GM23338 (cell line): Measurements from ENCODE around the gene ZDHHC11B. TPM values are rescaled to one million over a fixed set of nuclear protein-coding genes. Genes with fewer than 3 reads are reported as not detected.

ENCODE experiments used
- ATAC-seq: fragments of 200-7000 bp; cut with Tn5 transposase; 3 replicates; pipeline ENCODE4 v1.9.1; 2020
- DNase-seq: peaks from one replicate; pipeline ENCODE4 v3.0.0-alpha.2; 2015; ENCODE audit warnings: low spot score
- H2AFZ ChIP-seq: fragments of 200-600 bp; sonication (generic); 2 replicates; pipeline ENCODE4 v1.8.0; 2016; ENCODE audit warnings: antibody characterized with exemption, mild to moderate bottlenecking, moderate library complexity
- H3F3A ChIP-seq: fragments of 200-600 bp; sonication (generic); replicated peaks from 2 replicates; pipeline ENCODE4 v1.8.0; 2017; ENCODE audit warnings: antibody characterized with exemption, mixed run types, low read depth
- H3K27ac ChIP-seq: fragments of 200-600 bp; sonication (generic); 2 replicates; pipeline ENCODE4 v1.6.1; 2016; ENCODE audit warnings: low read depth
- H3K27me3 ChIP-seq: fragments of 200-600 bp; sonication (generic); 2 replicates; pipeline ENCODE4 v1.8.0; 2016; ENCODE audit warnings: mild to moderate bottlenecking, mixed run types, moderate library complexity; ENCODE audit not compliant: insufficient read depth
- H3K36me3 ChIP-seq: fragments of 200-600 bp; sonication (generic); 2 replicates; pipeline ENCODE4 v1.8.0; 2016; ENCODE audit warnings: mild to moderate bottlenecking; ENCODE audit not compliant: insufficient read depth
- H3K4me1 ChIP-seq: fragments of 200-600 bp; sonication (generic); 2 replicates; pipeline ENCODE4 v1.8.0; 2016; ENCODE audit warnings: mild to moderate bottlenecking, moderate library complexity; ENCODE audit not compliant: insufficient read depth
- H3K4me2 ChIP-seq: fragments of 200-600 bp; sonication (generic); 2 replicates; pipeline ENCODE4 v1.7.1; 2017; ENCODE audit warnings: mixed run types
- H3K4me3 ChIP-seq: fragments of 200-600 bp; sonication (generic); 2 replicates; pipeline ENCODE4 v1.6.1; 2016; ENCODE audit warnings: mixed run types
- H3K79me2 ChIP-seq: fragments of 200-600 bp; sonication (generic); replicated peaks from 2 replicates; pipeline ENCODE4 v1.8.0; 2017; ENCODE audit warnings: mild to moderate bottlenecking; ENCODE audit not compliant: insufficient read depth
- H3K9me2 ChIP-seq: fragments of 200-600 bp; sonication (generic); 2 replicates; pipeline ENCODE4 v1.8.0; 2017; ENCODE audit not compliant: insufficient read depth
- H4K20me1 ChIP-seq: fragments of 200-600 bp; sonication (generic); replicated peaks from 2 replicates; pipeline ENCODE4 v1.8.0; 2017; ENCODE audit warnings: mild to moderate bottlenecking; ENCODE audit not compliant: insufficient read depth
- H3K27ac Mint-ChIP-seq: 2 replicates; pipeline ENCODE4 v1.8.0; 2020; ENCODE audit warnings: inconsistent platforms, mild to moderate bottlenecking, moderate library complexity, mixed read lengths
- H3K27me3 Mint-ChIP-seq: 3 replicates; pipeline ENCODE4 v1.8.0; 2022; ENCODE audit warnings: low read depth, mild to moderate bottlenecking, moderate library complexity, mixed read lengths, inconsistent platforms; ENCODE audit not compliant: insufficient read depth, poor library complexity
- H3K36me3 Mint-ChIP-seq: 3 replicates; pipeline ENCODE4 v1.8.0; 2021; ENCODE audit warnings: low read depth, mild to moderate bottlenecking, inconsistent platforms, moderate library complexity, mixed read lengths
- H3K4me1 Mint-ChIP-seq: 3 replicates; pipeline ENCODE4 v1.8.0; 2020; ENCODE audit warnings: mild to moderate bottlenecking, inconsistent platforms, mixed read lengths
- H3K4me3 Mint-ChIP-seq: 3 replicates; pipeline ENCODE4 v1.8.0; 2021; ENCODE audit warnings: moderate library complexity, mild to moderate bottlenecking, inconsistent platforms, mixed read lengths
- H3K9me3 Mint-ChIP-seq: 3 replicates; pipeline ENCODE4 v1.8.0; 2020; ENCODE audit warnings: moderate library complexity, mild to moderate bottlenecking, inconsistent platforms, mixed read lengths
- CREB1 ChIP-seq: fragments of 250-450 bp; sonication (Bioruptor Pico); IDR thresholded peaks from 2 replicates; pipeline ENCODE4 v1.5.0; 2020; ENCODE audit warnings: low read depth, mild to moderate bottlenecking, moderate library complexity
- CTCF ChIP-seq, 2 experiments: fragments of 200-600 bp in 1 of 2; sonication (generic) in 1 of 2; conservative IDR thresholded peaks; 2 replicates each; pipeline versions ENCODE4 v1.5.1 to v1.6.1; 2016 to 2017; ENCODE audit warnings: antibody characterized with exemption in 2 of 2, low read depth in 2 of 2, mild to moderate bottlenecking in 2 of 2, moderate library complexity in 1 of 2
- EZH2 ChIP-seq: fragments of 200-600 bp; sonication (generic); IDR thresholded peaks from one replicate; pipeline ENCODE4 v1.8.0; 2017; ENCODE audit warnings: antibody characterized with exemption, mild to moderate bottlenecking, low read depth; ENCODE audit not compliant: unreplicated experiment
- EZH2phosphoT487 ChIP-seq: fragments of 200-600 bp; sonication (generic); IDR thresholded peaks from one replicate; pipeline ENCODE4 v1.8.1; 2018; ENCODE audit warnings: antibody characterized with exemption; ENCODE audit not compliant: unreplicated experiment
- JUNB ChIP-seq: IDR thresholded peaks from one replicate; pipeline ENCODE4 v1.6.1; 2016; ENCODE audit warnings: antibody characterized with exemption; ENCODE audit not compliant: unreplicated experiment
- NANOG ChIP-seq: IDR thresholded peaks from 2 replicates; pipeline ENCODE4 v1.6.1; 2016; ENCODE audit warnings: antibody characterized with exemption, borderline replicate concordance
- POLR2AphosphoS5 ChIP-seq: IDR thresholded peaks from 2 replicates; pipeline ENCODE4 v1.6.1; 2016; ENCODE audit warnings: antibody characterized with exemption, low read depth
- REST ChIP-seq: IDR thresholded peaks from one replicate; pipeline ENCODE4 v1.6.1; 2018; ENCODE audit warnings: antibody characterized with exemption; ENCODE audit not compliant: unreplicated experiment
- STAT1 ChIP-seq: IDR thresholded peaks from one replicate; pipeline ENCODE4 v1.6.1; 2016; ENCODE audit warnings: antibody characterized with exemption; ENCODE audit not compliant: unreplicated experiment
- ZNF114 ChIP-seq: fragments of 250-450 bp; sonication (Bioruptor Pico); IDR thresholded peaks from 2 replicates; pipeline ENCODE4 v1.5.0; 2020; ENCODE audit warnings: mild to moderate bottlenecking, moderate library complexity
- ZNF331 ChIP-seq: fragments of 250-450 bp; sonication (Bioruptor Pico); IDR thresholded peaks from 2 replicates; pipeline ENCODE4 v1.5.0; 2020; ENCODE audit warnings: low read depth, mild to moderate bottlenecking, moderate library complexity
- polyA plus RNA-seq: library from polyadenylated mRNA; unstranded; fragments of >200 nt; fragmentation: Nextera tagmentation; extraction: Ambion mirVana; gene quantifications from 2 replicates; pipeline ENCODE4 v1.2.1, GENCODE V29; 2016
- total RNA-seq: library from RNA; depleted of rRNA; stranded (reverse); fragments of >200 nt; shearing (Covaris generic); gene quantifications from 2 replicates; pipeline ENCODE4 v1.2.3, GENCODE V29; 2014
- TF ChIP-seq, protein P1 (sequence below): IDR thresholded peaks from 2 replicates; pipeline ENCODE4 v1.6.1; 2016; ENCODE audit warnings: antibody characterized with exemption
- TF ChIP-seq, protein P2 (sequence below): fragments of 250-450 bp; sonication (Bioruptor Pico); IDR thresholded peaks from 2 replicates; pipeline ENCODE4 v1.5.0; 2020; ENCODE audit warnings: mild to moderate bottlenecking, moderate library complexity

ZDHHC11B gene
- total and polyA plus RNA-seq, 2 experiments from 2014 or later: 0.89 to 1.2 TPM

- TF ChIP-seq ZNF114 (CRISPR knock-in tag) (no peak), JUNB (no peak), NANOG (no peak), STAT1 (no peak), ZNF331 (CRISPR knock-in tag) (no peak), CTCF (conservative IDR thresholded peaks at IDR 0.05; ENCODE audit: low read depth in 2 of 2) (no peak), REST (no peak), EZH2 (no peak), EZH2phosphoT487 (no peak), POLR2AphosphoS5 (no peak), CREB1 (no peak)
- TF ChIP-seq, protein P1, sequence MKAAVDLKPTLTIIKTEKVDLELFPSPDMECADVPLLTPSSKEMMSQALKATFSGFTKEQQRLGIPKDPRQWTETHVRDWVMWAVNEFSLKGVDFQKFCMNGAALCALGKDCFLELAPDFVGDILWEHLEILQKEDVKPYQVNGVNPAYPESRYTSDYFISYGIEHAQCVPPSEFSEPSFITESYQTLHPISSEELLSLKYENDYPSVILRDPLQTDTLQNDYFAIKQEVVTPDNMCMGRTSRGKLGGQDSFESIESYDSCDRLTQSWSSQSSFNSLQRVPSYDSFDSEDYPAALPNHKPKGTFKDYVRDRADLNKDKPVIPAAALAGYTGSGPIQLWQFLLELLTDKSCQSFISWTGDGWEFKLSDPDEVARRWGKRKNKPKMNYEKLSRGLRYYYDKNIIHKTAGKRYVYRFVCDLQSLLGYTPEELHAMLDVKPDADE: no peak
- TF ChIP-seq, protein P2, sequence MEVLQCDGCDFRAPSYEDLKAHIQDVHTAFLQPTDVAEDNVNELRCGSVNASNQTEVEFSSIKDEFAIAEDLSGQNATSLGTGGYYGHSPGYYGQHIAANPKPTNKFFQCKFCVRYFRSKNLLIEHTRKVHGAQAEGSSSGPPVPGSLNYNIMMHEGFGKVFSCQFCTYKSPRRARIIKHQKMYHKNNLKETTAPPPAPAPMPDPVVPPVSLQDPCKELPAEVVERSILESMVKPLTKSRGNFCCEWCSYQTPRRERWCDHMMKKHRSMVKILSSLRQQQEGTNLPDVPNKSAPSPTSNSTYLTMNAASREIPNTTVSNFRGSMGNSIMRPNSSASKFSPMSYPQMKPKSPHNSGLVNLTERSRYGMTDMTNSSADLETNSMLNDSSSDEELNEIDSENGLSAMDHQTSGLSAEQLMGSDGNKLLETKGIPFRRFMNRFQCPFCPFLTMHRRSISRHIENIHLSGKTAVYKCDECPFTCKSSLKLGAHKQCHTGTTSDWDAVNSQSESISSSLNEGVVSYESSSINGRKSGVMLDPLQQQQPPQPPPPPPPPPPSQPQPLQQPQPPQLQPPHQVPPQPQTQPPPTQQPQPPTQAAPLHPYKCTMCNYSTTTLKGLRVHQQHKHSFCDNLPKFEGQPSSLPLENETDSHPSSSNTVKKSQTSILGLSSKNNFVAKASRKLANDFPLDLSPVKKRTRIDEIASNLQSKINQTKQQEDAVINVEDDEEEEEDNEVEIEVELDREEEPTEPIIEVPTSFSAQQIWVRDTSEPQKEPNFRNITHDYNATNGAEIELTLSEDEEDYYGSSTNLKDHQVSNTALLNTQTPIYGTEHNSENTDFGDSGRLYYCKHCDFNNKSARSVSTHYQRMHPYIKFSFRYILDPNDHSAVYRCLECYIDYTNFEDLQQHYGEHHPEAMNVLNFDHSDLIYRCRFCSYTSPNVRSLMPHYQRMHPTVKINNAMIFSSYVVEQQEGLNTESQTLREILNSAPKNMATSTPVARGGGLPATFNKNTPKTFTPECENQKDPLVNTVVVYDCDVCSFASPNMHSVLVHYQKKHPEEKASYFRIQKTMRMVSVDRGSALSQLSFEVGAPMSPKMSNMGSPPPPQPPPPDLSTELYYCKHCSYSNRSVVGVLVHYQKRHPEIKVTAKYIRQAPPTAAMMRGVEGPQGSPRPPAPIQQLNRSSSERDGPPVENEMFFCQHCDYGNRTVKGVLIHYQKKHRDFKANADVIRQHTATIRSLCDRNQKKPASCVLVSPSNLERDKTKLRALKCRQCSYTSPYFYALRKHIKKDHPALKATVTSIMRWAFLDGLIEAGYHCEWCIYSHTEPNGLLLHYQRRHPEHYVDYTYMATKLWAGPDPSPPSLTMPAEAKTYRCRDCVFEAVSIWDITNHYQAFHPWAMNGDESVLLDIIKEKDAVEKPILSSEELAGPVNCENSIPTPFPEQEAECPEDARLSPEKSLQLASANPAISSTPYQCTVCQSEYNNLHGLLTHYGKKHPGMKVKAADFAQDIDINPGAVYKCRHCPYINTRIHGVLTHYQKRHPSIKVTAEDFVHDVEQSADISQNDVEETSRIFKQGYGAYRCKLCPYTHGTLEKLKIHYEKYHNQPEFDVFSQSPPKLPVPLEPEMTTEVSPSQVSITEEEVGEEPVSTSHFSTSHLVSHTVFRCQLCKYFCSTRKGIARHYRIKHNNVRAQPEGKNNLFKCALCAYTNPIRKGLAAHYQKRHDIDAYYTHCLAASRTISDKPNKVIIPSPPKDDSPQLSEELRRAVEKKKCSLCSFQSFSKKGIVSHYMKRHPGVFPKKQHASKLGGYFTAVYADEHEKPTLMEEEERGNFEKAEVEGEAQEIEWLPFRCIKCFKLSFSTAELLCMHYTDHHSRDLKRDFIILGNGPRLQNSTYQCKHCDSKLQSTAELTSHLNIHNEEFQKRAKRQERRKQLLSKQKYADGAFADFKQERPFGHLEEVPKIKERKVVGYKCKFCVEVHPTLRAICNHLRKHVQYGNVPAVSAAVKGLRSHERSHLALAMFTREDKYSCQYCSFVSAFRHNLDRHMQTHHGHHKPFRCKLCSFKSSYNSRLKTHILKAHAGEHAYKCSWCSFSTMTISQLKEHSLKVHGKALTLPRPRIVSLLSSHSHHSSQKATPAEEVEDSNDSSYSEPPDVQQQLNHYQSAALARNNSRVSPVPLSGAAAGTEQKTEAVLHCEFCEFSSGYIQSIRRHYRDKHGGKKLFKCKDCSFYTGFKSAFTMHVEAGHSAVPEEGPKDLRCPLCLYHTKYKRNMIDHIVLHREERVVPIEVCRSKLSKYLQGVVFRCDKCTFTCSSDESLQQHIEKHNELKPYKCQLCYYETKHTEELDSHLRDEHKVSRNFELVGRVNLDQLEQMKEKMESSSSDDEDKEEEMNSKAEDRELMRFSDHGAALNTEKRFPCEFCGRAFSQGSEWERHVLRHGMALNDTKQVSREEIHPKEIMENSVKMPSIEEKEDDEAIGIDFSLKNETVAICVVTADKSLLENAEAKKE (CRISPR knock-in tag): no peak
- Mint-ChIP-seq H3K4me3 (peak overlapping the region; percentile 24; the same call in 1 of the 3 replicates), H3K27ac (no peak overlapping the region), H3K4me1 (peaks cover 6% of the 10 kb centered on the region), H3K9me3 (peaks cover 2% of the 10 kb centered on the region; the same call in 1 of the 3 replicates), H3K36me3 (no peaks in the 10 kb centered on the region; the same call in 2 of the 3 replicates), H3K27me3 (peaks cover 22% of the 10 kb centered on the region)
- DNase-seq (no peak), ATAC-seq (no peak)
- Histone ChIP-seq H4K20me1 (peaks cover 5% of the 10 kb centered on the region; the same call in 1 of the 2 replicates), H3K27ac (no peak overlapping the region), H3K4me2 (no peak overlapping the region), H3F3A (no peaks in the 10 kb centered on the region), H3K27me3 (0 out of 2 replicates have a peak, but pooled peaks cover 4% of the 10 kb centered on the region), H3K4me1 (no peaks in the 10 kb centered on the region), H3K79me2 (no peaks in the 10 kb centered on the region), H2AFZ (no peak overlapping the region), H3K9me2 (no peaks in the 10 kb centered on the region), H3K36me3 (no peaks in the 10 kb centered on the region), H3K4me3 (no peak overlapping the region)
These were observed 111.2 kb downstream of the ZDHHC11B start for GRCh38 chr5:673161-673830.
